ENCODE measurements around the gene PVALEF. TPM values are rescaled to one million over a fixed set of nuclear protein-coding genes. Genes with fewer than 3 reads are reported as not detected.
"Not testable (repeated sequence)": the region's sequence is repeated elsewhere in the genome, so short reads cannot be mapped to it uniquely, and the experiment has no call there.

The PVALEF gene
- total RNA-seq, 2 donors from 2014 or later = not detected

DNA sequence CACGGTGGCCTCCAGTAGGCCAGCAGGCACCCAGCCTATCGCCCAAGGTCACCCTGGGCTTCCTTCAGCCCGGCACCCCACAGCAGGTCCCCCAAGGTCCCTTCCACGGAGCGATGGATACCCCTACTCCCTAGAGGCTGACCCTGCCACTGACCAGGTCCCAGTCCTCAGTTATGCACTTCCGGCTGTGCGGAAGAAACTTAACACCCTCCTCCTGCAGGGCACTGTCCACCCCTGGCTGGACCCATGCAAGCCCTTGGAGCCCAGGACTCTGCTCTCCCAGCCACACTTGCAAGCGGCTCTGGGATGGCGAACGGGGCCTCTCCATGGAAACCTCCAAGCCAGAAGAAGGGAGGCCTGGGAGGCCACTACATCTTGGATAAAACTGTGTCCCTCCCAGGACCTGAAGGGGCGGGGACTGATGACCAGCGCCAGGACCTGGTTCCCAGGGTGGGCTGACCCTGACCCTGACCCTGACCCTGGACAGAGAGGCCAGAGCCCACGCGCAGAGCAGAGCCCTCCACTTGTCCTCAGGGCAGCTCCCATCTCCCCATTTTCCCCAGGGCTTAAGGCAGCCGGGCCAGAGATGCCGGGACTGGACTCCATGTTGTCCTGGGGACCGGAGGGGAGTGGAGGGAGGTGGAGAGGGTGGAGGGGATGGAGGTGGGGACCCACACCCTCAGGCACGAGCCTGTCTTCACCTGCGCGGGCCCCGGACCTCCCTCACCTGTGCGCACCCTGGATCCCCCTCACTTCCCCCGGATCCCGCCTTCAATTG is 56.7 kb downstream of the PVALEF start:
- DNase-seq = no peak
- intact Hi-C loops (cut with DNase I, micrococcal nuclease) = no loop called here
- no peak for ATAC-seq

DNA sequence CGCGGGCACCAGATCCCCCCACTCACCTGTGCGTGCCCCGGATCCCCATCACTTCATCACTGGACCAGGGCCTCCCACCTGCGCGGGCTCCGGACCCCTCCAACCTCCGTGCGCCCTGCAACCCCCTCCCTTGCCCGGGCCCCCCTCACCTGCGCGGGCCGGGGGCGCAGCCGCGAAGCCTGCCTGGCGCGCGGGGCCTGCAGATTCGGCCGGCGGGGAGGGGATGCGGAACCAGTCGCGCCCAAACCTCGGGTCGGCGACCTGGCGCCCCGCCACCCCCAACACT is 57.3 kb downstream of the PVALEF start:
- ATAC-seq = peak; percentile 0
- intact Hi-C loops (cut with DNase I, micrococcal nuclease) = no loop called here
- no peak for DNase-seq

GRCh38 chr17:81222906-81223761 is 57.8 kb downstream of the PVALEF start, which contains the start of gene CEP131:
Gene CEP131, minus strand, starts transcription at chr17:81222965. Its CDS starts 2,909 bp downstream, at chr17:81220056.
- ATAC-seq (peak; percentile 93), DNase-seq (peak; percentile 99)
- intact Hi-C loops (cut with DNase I, micrococcal nuclease) = no loop called here

DNA sequence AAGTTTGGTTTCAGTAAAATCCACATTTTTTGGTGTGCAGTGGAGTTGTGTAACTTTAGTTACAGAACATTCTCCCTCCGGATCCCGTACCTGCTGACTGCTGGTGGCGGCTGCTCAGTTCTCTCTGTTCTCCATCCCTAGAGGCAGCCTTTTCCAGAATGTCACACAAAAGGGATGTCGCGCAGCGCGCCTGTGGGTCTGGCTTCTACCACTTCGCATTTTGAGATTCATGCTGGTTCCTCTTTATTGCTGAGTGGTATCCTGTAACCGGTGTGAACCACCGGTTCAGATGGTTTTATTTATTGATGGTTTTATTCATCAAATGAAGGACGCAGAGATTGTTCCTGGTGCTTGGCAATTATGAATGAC is 58.4 kb downstream of the PVALEF start:
- ATAC-seq (no peak), DNase-seq (peak in 1 of 2 donors; percentile 40)
- intact Hi-C loops (cut with DNase I, micrococcal nuclease) = no loop called here

DNA sequence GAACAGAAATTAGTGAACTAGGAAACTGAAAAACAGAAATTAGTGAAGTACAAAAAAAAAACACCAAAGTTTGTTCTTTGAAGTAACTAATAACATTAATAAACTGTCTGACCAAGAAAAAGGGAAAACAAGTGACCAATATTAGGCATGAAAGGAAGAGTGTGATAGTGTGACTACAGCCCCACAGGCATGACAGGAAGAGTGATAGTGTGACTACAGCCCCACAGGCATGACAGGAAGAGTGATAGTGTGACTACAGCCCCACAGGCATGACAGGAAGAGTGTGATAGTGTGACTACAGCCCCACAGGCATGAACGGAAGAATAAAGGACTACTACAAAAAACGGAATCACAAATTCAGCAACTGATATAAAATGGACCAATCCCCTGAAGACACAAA is 62.3 kb downstream of the PVALEF start:
- DNase-seq; ATAC-seq; intact Hi-C loops (cut with DNase I, micrococcal nuclease): not testable (repeated sequence)

DNA sequence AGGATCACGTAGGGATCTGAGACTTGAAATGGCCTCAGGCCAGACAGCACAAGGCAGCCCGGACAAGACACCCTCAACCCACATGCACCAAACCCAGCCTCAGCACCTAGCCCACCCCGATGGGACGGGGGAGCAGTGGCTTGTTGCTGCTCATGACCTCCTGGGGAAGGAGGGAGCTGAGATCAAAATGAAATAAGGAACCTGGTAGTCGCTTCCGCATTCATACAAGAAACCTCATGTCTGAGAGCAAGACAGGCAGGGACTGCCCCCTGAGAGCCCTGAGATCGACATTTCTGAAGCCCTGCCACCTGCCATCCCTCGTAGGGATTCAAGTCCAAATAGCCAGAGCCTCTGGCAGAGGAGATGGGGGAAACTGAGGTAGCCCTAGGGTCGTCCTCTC is 63.1 kb downstream of the PVALEF start:
- DNase-seq (no peak), ATAC-seq (no peak)
- intact Hi-C loops (cut with DNase I, micrococcal nuclease) = no loop called here

- no peak for ATAC-seq
- DNase-seq = no peak
- intact Hi-C loops (cut with DNase I, micrococcal nuclease) = no loop called here
Measured at GRCh38 chr17:81228834-81229665, 63.7 kb downstream of the PVALEF start.

DNA sequence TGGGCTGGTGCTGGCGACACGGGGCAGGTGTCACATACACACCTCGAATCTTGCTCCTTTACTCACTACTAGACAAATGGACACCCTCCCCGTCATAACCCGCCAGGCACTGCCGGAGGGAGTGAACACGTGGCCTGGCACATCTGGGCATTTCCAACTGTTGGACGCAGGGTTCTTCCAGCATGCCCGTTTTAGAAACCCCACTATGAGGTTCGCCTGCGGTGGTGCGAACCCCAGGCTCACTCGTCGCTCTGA is 64.3 kb downstream of the PVALEF start:
- no peak for ATAC-seq
- intact Hi-C loops (cut with DNase I, micrococcal nuclease) = no loop called here
- DNase-seq = no peak

- ATAC-seq = peak; percentile 35
- intact Hi-C loops (cut with DNase I, micrococcal nuclease) = no loop called here
- DNase-seq = no peak
Measured at GRCh38 chr17:81230043-81230820, 64.9 kb downstream of the PVALEF start.

- intact Hi-C loops (cut with DNase I, micrococcal nuclease) = no loop called here
- no peak for ATAC-seq
- DNase-seq = no peak
Measured at GRCh38 chr17:81231121-81231645, 65.9 kb downstream of the PVALEF start.

- DNase-seq = no peak
- no peak for ATAC-seq
- intact Hi-C loops (cut with DNase I, micrococcal nuclease) = no loop called here
Measured at GRCh38 chr17:81231766-81232581, 66.7 kb downstream of the PVALEF start.

Small RNAs within 50 kb of the gene (microRNA-seq; reads per million reads assigned to microRNA genes)
- gene MIR1250 = 0 to 1.4 reads per million in 2 donors
- 0 reads per million in 2 donors for gene MIR3065
- gene MIR338 = 0 reads per million in 2 donors
- gene MIR657 = 0 to 1.4 reads per million in 2 donors

Other genes with a start within 250 kb of the PVALEF start
- gene CHMP6, start 173.7 kb upstream of the PVALEF start, total RNA-seq = 10 to 100 TPM; 37.2 to 39.5 TPM
- gene BAIAP2, start 130.4 kb upstream of the PVALEF start, total RNA-seq = 10 to 100 TPM; 20.8 to 22.7 TPM
- 10 to 100 TPM in 1 of 2 donors, 1 to 10 TPM in 1; 3.4 to 37.0 TPM for gene AATK, start 714 bp downstream of the PVALEF start, total RNA-seq
- 1 to 10 TPM; 4.7 to 9.5 TPM for gene CEP131, start 57.5 kb downstream of the PVALEF start, total RNA-seq
- 10 to 100 TPM; 34.3 to 34.6 TPM for gene TEPSIN, start 73.5 kb downstream of the PVALEF start, total RNA-seq
- gene NDUFAF8, start 73.8 kb downstream of the PVALEF start, total RNA-seq = 10 to 100 TPM; 23.2 to 29.9 TPM
- 10 to 100 TPM; 84.7 to 86.7 TPM for gene SLC38A10, start 129.8 kb downstream of the PVALEF start, total RNA-seq
- gene BAHCC1, start 229.9 kb downstream of the PVALEF start, total RNA-seq = 10 to 100 TPM; 12.2 to 14.2 TPM